OCI-LY3 (cell line): ENCODE results near the gene ZCCHC9.

Experiments
- EZH2phosphoT487 ChIP-seq: fragments of 200-600 bp; shearing (Covaris generic); IDR thresholded peaks from 2 replicates; pipeline ENCODE4 v1.6.1; 2018; ENCODE audit warnings: antibody characterized with exemption, mixed run types, low read depth
- TF ChIP-seq, protein P1 (sequence below): fragments of 200-600, 300-600 bp; sonication (generic); IDR thresholded peaks from 2 replicates; pipeline ENCODE4 v1.5.1; 2014; ENCODE audit warnings: antibody characterized with exemption, low read length, low read depth

GRCh38 chr5:81251922-81252321 is 49.5 kb upstream of the ZCCHC9 start:
- no peak for TF ChIP-seq EZH2phosphoT487
- TF ChIP-seq, protein P1, sequence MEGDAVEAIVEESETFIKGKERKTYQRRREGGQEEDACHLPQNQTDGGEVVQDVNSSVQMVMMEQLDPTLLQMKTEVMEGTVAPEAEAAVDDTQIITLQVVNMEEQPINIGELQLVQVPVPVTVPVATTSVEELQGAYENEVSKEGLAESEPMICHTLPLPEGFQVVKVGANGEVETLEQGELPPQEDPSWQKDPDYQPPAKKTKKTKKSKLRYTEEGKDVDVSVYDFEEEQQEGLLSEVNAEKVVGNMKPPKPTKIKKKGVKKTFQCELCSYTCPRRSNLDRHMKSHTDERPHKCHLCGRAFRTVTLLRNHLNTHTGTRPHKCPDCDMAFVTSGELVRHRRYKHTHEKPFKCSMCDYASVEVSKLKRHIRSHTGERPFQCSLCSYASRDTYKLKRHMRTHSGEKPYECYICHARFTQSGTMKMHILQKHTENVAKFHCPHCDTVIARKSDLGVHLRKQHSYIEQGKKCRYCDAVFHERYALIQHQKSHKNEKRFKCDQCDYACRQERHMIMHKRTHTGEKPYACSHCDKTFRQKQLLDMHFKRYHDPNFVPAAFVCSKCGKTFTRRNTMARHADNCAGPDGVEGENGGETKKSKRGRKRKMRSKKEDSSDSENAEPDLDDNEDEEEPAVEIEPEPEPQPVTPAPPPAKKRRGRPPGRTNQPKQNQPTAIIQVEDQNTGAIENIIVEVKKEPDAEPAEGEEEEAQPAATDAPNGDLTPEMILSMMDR: no peak
